ENCODE data around the gene IFITM10.

GRCh38 chr11:1740786-1741530 is 9.4 kb downstream of the IFITM10 start:
- no peak for TF ChIP-seq EZH2 (IDR thresholded peaks at IDR 0.05)
- no peak for TF ChIP-seq POLR2AphosphoS5 (IDR thresholded peaks at IDR 0.05; ENCODE audit: borderline replicate concordance, low read depth, low read length)

All from SK-N-MC (cell line).